Smooth muscle cell (in vitro differentiated cells): ENCODE data around the gene POMT1. TPM values are rescaled to one million over a fixed set of nuclear protein-coding genes. Genes with fewer than 3 reads are reported as not detected.
"Not testable (repeated sequence)": the region's sequence is repeated elsewhere in the genome, so short reads cannot be mapped to it uniquely, and the experiment has no call there.

ENCODE experiments used
- DNase-seq: peaks from one replicate; lab custom pipeline; 2025; ENCODE audit not compliant: unreplicated experiment; lab: John Stamatoyannopoulos, UW
- H2AFZ ChIP-seq: fragments of 200-600 bp; sonication (generic); 2 replicates; pipeline ENCODE4 v1.6.0; 2016; ENCODE audit warnings: antibody characterized with exemption, low read depth, mild to moderate bottlenecking
- H3F3A ChIP-seq: fragments of 200-600 bp; sonication (generic); 2 replicates; pipeline ENCODE4 v1.6.0; 2017; ENCODE audit warnings: antibody characterized with exemption, low read depth
- H3K27ac ChIP-seq: fragments of 200-600 bp; sonication (generic); 2 replicates; pipeline ENCODE4 v1.5.1; 2016; ENCODE audit warnings: low read depth, mild to moderate bottlenecking
- H3K27me3 ChIP-seq: fragments of 200-600 bp; sonication (generic); 2 replicates; pipeline ENCODE4 v1.6.1; 2016; ENCODE audit warnings: low read depth, mild to moderate bottlenecking
- H3K36me3 ChIP-seq: fragments of 200-600 bp; sonication (generic); 2 replicates; pipeline ENCODE4 v1.5.1; 2016; ENCODE audit warnings: low read depth
- H3K4me1 ChIP-seq: fragments of 200-600 bp; sonication (generic); 2 replicates; pipeline ENCODE4 v1.5.1; 2016; ENCODE audit warnings: low read depth
- H3K4me2 ChIP-seq: fragments of 200-600 bp; sonication (generic); 2 replicates; pipeline ENCODE4 v1.6.0; 2016; ENCODE audit warnings: mild to moderate bottlenecking
- H3K4me3 ChIP-seq: fragments of 200-600 bp; sonication (generic); 2 replicates; pipeline ENCODE4 v1.5.1; 2016; ENCODE audit warnings: mild to moderate bottlenecking
- H3K79me2 ChIP-seq: fragments of 200-600 bp; sonication (generic); 2 replicates; pipeline ENCODE4 v1.6.0; 2016; ENCODE audit warnings: low read depth, mild to moderate bottlenecking
- H3K9ac ChIP-seq: fragments of 200-600 bp; sonication (generic); 2 replicates; pipeline ENCODE4 v1.6.0; 2016; ENCODE audit warnings: low read depth
- H3K9me3 ChIP-seq: fragments of 200-600 bp; sonication (generic); replicated peaks from 2 replicates; pipeline ENCODE4 v1.5.1; 2016; ENCODE audit warnings: low read depth
- H4K20me1 ChIP-seq: fragments of 200-600 bp; sonication (generic); 2 replicates; pipeline ENCODE4 v1.6.0; 2016; ENCODE audit warnings: low read depth
- CTCF ChIP-seq: fragments of 200-600 bp; sonication (generic); IDR thresholded peaks from 2 replicates; pipeline ENCODE4 v1.5.1; 2017; ENCODE audit warnings: borderline replicate concordance, mild to moderate bottlenecking, antibody characterized with exemption; ENCODE audit not compliant: insufficient read depth, poor library complexity, severe bottlenecking
- WGBS: methylation state at CpG from one replicate; pipeline ENCODE4 v1.1.7; 2016; ENCODE audit warnings: low lambda C conversion rate; 5-methylcytosine and 5-hydroxymethylcytosine counted together
- polyA plus RNA-seq: library from polyadenylated mRNA; unstranded; fragments of >200 nt; fragmentation: Nextera tagmentation; extraction: Ambion mirVana; gene quantifications from 2 replicates; pipeline ENCODE4 v1.2.1, GENCODE V29; 2016
- total RNA-seq: library from RNA; depleted of rRNA; stranded (reverse); fragments of >200 nt; gene quantifications from 2 replicates; pipeline ENCODE4 v1.2.3, GENCODE V29; 2014

Gene POMT1, protein sequence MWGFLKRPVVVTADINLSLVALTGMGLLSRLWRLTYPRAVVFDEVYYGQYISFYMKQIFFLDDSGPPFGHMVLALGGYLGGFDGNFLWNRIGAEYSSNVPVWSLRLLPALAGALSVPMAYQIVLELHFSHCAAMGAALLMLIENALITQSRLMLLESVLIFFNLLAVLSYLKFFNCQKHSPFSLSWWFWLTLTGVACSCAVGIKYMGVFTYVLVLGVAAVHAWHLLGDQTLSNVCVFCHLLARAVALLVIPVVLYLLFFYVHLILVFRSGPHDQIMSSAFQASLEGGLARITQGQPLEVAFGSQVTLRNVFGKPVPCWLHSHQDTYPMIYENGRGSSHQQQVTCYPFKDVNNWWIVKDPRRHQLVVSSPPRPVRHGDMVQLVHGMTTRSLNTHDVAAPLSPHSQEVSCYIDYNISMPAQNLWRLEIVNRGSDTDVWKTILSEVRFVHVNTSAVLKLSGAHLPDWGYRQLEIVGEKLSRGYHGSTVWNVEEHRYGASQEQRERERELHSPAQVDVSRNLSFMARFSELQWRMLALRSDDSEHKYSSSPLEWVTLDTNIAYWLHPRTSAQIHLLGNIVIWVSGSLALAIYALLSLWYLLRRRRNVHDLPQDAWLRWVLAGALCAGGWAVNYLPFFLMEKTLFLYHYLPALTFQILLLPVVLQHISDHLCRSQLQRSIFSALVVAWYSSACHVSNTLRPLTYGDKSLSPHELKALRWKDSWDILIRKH
- total RNA-seq: 11.8 and 14.6 TPM in 2 replicates
- polyA plus RNA-seq: 15.2 and 23.6 TPM in 2 replicates

- peaks cover 2% of the 10 kb centered on the region for H3K36me3 ChIP-seq
- no peak within 1 kb of the TSS for H2AFZ ChIP-seq
- H3K27me3 ChIP-seq: no peaks in the 10 kb centered on the region
- H3K9me3 ChIP-seq: no peaks in the 10 kb centered on the region
- no peak for TF ChIP-seq CTCF
- H3K27ac ChIP-seq: no peak within 1 kb of the TSS
- no peaks in the 10 kb centered on the region for H3K79me2 ChIP-seq
- peaks cover 34% of the 10 kb centered on the region for H4K20me1 ChIP-seq
- H3K4me2 ChIP-seq: peak within 1 kb of the TSS; percentile 88
- peak within 1 kb of the TSS; percentile 76 for H3K9ac ChIP-seq
- peaks cover 11% of the 10 kb centered on the region for H3K4me1 ChIP-seq
- peak within 1 kb of the TSS; percentile 80 for H3K4me3 ChIP-seq
- peaks cover 29% of the 10 kb centered on the region for H3F3A ChIP-seq
- peak; percentile 41 for DNase-seq
- WGBS: 3% methylated on average over 60 of the region's 83 CpGs
Observed at GRCh38 chr9:131502781-131503625, at the start of gene POMT1. TSS of gene POMT1 (plus strand) at chr9:131502918. CDS start at chr9:131504219, 1,301 bp downstream.

- no peaks in the 10 kb centered on the region for H3K27me3 ChIP-seq
- DNase-seq: no peak
- no peak overlapping the region for H2AFZ ChIP-seq
- H3K9ac ChIP-seq: no peak overlapping the region
- no peak overlapping the region for H3K27ac ChIP-seq
- no peaks in the 10 kb centered on the region for H3K9me3 ChIP-seq
- peaks cover 13% of the 10 kb centered on the region for H3K36me3 ChIP-seq
- peaks cover 88% of the 10 kb centered on the region for H4K20me1 ChIP-seq
- TF ChIP-seq CTCF: no peak
- no peak overlapping the region for H3K4me3 ChIP-seq
- H3K79me2 ChIP-seq: peaks cover 65% of the 10 kb centered on the region
- no peak overlapping the region for H3K4me2 ChIP-seq
- H3K4me1 ChIP-seq: no peaks in the 10 kb centered on the region
- peaks cover 6% of the 10 kb centered on the region for H3F3A ChIP-seq
Observed at GRCh38 chr9:131454028-131454427, 48.7 kb upstream of the POMT1 start.

DNA sequence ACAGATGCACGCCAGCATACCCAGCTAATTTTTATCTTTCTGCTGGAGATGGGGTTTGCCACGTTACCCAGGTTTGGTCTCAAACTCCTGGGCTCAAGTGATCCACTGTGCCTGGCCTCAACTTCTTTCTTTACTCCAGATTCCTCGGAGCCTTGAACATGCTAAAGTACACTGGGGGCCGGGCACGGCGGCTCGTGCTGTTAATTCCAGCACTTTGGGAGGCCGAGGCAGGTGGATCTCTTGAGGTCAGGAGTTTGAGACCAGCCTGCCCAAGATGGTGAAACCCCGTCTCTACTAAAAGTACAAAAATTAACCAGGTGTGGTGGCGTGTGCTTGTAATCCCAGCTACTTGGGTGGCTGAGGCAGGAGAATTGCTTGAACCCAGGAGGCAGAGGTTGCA, 47.1 kb upstream of the POMT1 start:
- WGBS: 99% methylated on average over 10 of the region's 10 CpGs
- DNase-seq, H3F3A ChIP-seq, H3K27ac ChIP-seq, H3K4me3 ChIP-seq, H2AFZ ChIP-seq, H3K27me3 ChIP-seq, H3K4me2 ChIP-seq, H3K36me3 ChIP-seq, H3K9ac ChIP-seq, H3K9me3 ChIP-seq, H3K4me1 ChIP-seq: not testable (repeated sequence)
- peaks cover 90% of the 10 kb centered on the region for H4K20me1 ChIP-seq
- peaks cover 59% of the 10 kb centered on the region for H3K79me2 ChIP-seq

- no peaks in the 10 kb centered on the region for H3K4me1 ChIP-seq
- H3K27ac ChIP-seq: no peak overlapping the region
- no peak overlapping the region for H2AFZ ChIP-seq
- no peak overlapping the region for H3K4me3 ChIP-seq
- H3K27me3 ChIP-seq: no peaks in the 10 kb centered on the region
- H3K9me3 ChIP-seq: no peaks in the 10 kb centered on the region
- TF ChIP-seq CTCF: no peak
- DNase-seq: no peak
- H4K20me1 ChIP-seq: peaks cover 83% of the 10 kb centered on the region
- peaks cover 6% of the 10 kb centered on the region for H3F3A ChIP-seq
- no peak overlapping the region for H3K4me2 ChIP-seq
- 96% methylated on average over 10 of the region's 10 CpGs for WGBS
- peaks cover 44% of the 10 kb centered on the region for H3K79me2 ChIP-seq
- peaks cover 14% of the 10 kb centered on the region for H3K36me3 ChIP-seq
- no peak overlapping the region for H3K9ac ChIP-seq
Observed at GRCh38 chr9:131457746-131458145, 45.0 kb upstream of the POMT1 start.
